ENCODE measurements around the gene RAPGEF4.

Gene RAPGEF4

DNA sequence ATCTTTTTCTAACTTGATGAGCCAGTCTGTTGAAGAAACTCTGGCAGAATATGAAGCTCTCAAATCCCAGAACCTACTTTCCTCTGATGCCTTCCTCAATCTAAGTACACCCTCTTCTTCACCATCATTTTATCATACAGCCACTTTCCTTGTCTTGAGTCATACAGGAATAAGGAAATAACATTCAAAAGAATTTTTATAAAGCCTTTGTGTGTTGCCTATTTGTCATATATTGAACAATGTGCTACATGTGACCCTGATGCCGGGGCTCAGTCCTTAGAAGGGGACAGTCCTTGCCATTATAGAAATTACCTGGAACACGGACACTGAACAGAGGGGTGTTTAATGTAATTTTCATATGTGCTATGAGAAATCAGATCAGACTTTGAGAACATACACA, 27.4 kb downstream of the RAPGEF4 start:
- H3K27ac ChIP-seq (replicated peaks; ENCODE audit: low read length), result no peak overlapping the region
- no peak overlapping the region for H3K4me2 ChIP-seq (ENCODE audit: insufficient read depth, low read length, poor library complexity, severe bottlenecking)
- no peak overlapping the region for H2BK12ac ChIP-seq (ENCODE audit: low read length)
- no peaks in the 10 kb centered on the region for H3K4me1 ChIP-seq (ENCODE audit: control insufficient read depth in 2 of 2, insufficient read depth in 1 of 2, low read depth in 1 of 2, low read length in 2 of 2)
- H4K8ac ChIP-seq (ENCODE audit: low read depth, low read length), result no peak overlapping the region
- no peaks in the 10 kb centered on the region for H3K79me1 ChIP-seq (ENCODE audit: low read depth, low read length)
- H3K4ac ChIP-seq (ENCODE audit: low read length), result no peak overlapping the region
- H4K91ac ChIP-seq (ENCODE audit: low read depth, low read length, poor library complexity), result no peak overlapping the region
- WGBS, 2 donors (ENCODE audit: extremely low coverage in 2 of 2, insufficient read length in 2 of 2, insufficient replicate concordance in 1 of 2), result no CpG with 5 or more reads among the region's 2 CpGs
- no peak overlapping the region for H2BK5ac ChIP-seq (ENCODE audit: low read length)
- no peak overlapping the region for H3K23ac ChIP-seq (ENCODE audit: low read depth, low read length, poor library complexity)
- no peak overlapping the region for H3K4me3 ChIP-seq (ENCODE audit: low read length in 2 of 2)
- no peak overlapping the region for H3K14ac ChIP-seq (ENCODE audit: low read length)
- no peaks in the 10 kb centered on the region for H3K36me3 ChIP-seq (replicated peaks in 1 of 2; ENCODE audit: control insufficient read depth in 2 of 2, insufficient read depth in 2 of 2, low read length in 2 of 2)
- H2AK5ac ChIP-seq (ENCODE audit: low read depth, low read length), result no peak overlapping the region
- no peak overlapping the region for H3K9ac ChIP-seq (ENCODE audit: low read depth, low read length, poor library complexity)
- H2BK120ac ChIP-seq (ENCODE audit: low read depth, low read length), result no peak overlapping the region
- H2BK15ac ChIP-seq (ENCODE audit: low read length), result no peak overlapping the region
- H2AFZ ChIP-seq (ENCODE audit: low read length), result no peak overlapping the region
- no peaks in the 10 kb centered on the region for H3K9me3 ChIP-seq (replicated peaks in 1 of 2; ENCODE audit: control insufficient read depth in 2 of 2, insufficient read depth in 1 of 2, low read depth in 1 of 2, low read length in 2 of 2)
- no peaks in the 10 kb centered on the region for H3K27me3 ChIP-seq (ENCODE audit: control insufficient read depth in 3 of 3, insufficient read depth in 3 of 3, low read depth in 1 of 3, low read length in 3 of 3)
- DNase-seq (ENCODE audit: low spot score), result no peak
- H3K18ac ChIP-seq (ENCODE audit: low read length), result no peak overlapping the region

DNA sequence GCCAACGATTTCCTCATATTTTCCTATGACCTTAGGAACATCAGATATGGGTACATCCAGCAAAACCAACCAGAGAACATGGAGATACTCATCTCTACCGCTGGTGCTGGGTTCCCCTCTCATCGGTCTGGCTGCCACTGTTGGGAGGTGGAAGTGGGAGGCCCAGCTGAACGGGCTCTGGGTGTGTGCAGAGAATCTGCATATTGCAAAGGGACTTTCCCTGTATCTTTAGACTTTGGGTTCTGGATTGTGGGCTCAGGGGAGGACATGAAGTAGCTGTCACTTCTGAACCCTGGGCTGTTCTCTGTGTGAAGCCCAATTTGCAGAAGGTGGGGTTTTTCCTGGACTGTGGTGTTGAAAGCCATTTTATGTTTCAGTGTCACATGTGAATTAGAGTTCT, 30.0 kb downstream of the RAPGEF4 start:
- Histone ChIP-seq H3K18ac (ENCODE audit: low read length) (no peak overlapping the region), H3K23ac (ENCODE audit: low read depth, low read length, poor library complexity) (no peak overlapping the region), H3K4me2 (ENCODE audit: insufficient read depth, low read length, poor library complexity, severe bottlenecking) (no peak overlapping the region), H3K27ac (replicated peaks; ENCODE audit: low read length) (no peak overlapping the region), H3K14ac (ENCODE audit: low read length) (no peak overlapping the region), H3K9ac (ENCODE audit: low read depth, low read length, poor library complexity) (no peak overlapping the region), H3K4me1 (ENCODE audit: control insufficient read depth in 2 of 2, insufficient read depth in 1 of 2, low read depth in 1 of 2, low read length in 2 of 2) (no peaks in the 10 kb centered on the region), H4K8ac (ENCODE audit: low read depth, low read length) (no peak overlapping the region), H3K27me3 (ENCODE audit: control insufficient read depth in 3 of 3, insufficient read depth in 3 of 3, low read depth in 1 of 3, low read length in 3 of 3) (no peaks in the 10 kb centered on the region), H2BK5ac (ENCODE audit: low read length) (no peak overlapping the region), H2BK120ac (ENCODE audit: low read depth, low read length) (no peak overlapping the region), H3K4me3 (ENCODE audit: low read length in 2 of 2) (no peak overlapping the region), H2AK5ac (ENCODE audit: low read depth, low read length) (no peak overlapping the region), H4K91ac (ENCODE audit: low read depth, low read length, poor library complexity) (no peak overlapping the region), H2BK15ac (ENCODE audit: low read length) (no peak overlapping the region), H3K79me1 (ENCODE audit: low read depth, low read length) (no peaks in the 10 kb centered on the region), H3K4ac (ENCODE audit: low read length) (no peak overlapping the region), H3K36me3 (replicated peaks in 1 of 2; ENCODE audit: control insufficient read depth in 2 of 2, insufficient read depth in 2 of 2, low read length in 2 of 2) (no peaks in the 10 kb centered on the region), H2AFZ (ENCODE audit: low read length) (no peak overlapping the region), H3K9me3 (replicated peaks in 1 of 2; ENCODE audit: control insufficient read depth in 2 of 2, insufficient read depth in 1 of 2, low read depth in 1 of 2, low read length in 2 of 2) (peaks cover 0 to 3% of the 10 kb centered on the region in 2 donors), H2BK12ac (ENCODE audit: low read length) (no peak overlapping the region)
- no peak for DNase-seq (ENCODE audit: low spot score)
- no CpG with 5 or more reads among the region's 4 CpGs for WGBS, 2 donors (ENCODE audit: extremely low coverage in 2 of 2, insufficient read length in 2 of 2, insufficient replicate concordance in 1 of 2)

DNA sequence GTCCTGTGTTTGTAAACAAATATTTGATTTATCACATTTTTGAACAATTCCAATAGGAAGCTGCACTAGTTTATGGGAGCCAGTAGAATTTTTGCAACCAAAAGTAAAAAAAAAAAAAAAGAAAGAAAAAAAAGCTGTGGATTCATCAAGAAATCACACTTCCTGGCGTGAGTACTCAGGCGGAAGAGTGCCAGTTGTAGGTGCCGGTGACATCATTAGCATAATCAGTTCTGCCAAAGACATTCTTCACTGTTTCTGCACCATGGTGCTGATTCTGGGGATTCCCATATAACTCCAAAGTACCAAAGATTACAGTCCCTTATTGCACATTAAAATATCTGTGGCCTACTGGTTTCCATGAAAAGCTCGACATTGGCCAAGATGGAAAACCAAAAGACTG, 32.8 kb downstream of the RAPGEF4 start:
- no peak overlapping the region for H3K9ac ChIP-seq (ENCODE audit: low read depth, low read length, poor library complexity)

DNA sequence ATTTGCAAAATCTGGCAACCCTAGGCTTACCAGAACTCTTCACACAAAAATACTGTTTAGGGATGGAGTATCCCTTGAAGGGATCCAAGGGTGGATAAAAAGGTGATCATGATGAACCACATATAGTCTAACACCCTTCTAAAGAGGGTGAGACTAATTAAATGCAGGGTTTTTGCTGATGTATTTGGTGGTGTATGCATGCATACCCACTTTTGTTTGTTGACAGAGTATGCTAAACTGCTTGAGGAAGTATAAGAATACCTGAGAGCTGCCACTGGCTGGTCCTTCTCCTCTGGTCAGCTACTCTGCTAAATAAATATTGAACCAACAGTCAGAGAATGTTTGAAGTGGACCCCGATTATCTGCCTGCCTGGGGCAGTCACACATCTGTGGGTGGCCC, 34.2 kb downstream of the RAPGEF4 start:
- Histone ChIP-seq H3K14ac (ENCODE audit: low read length) (no peak overlapping the region), H3K23ac (ENCODE audit: low read depth, low read length, poor library complexity) (no peak overlapping the region), H2BK15ac (ENCODE audit: low read length) (no peak overlapping the region), H4K91ac (ENCODE audit: low read depth, low read length, poor library complexity) (no peak overlapping the region), H2BK5ac (ENCODE audit: low read length) (no peak overlapping the region), H3K27ac (replicated peaks; ENCODE audit: low read length) (no peak overlapping the region), H4K8ac (ENCODE audit: low read depth, low read length) (no peak overlapping the region), H2AFZ (ENCODE audit: low read length) (no peak overlapping the region), H2BK120ac (ENCODE audit: low read depth, low read length) (no peak overlapping the region), H3K9ac (ENCODE audit: low read depth, low read length, poor library complexity) (no peak overlapping the region), H2AK5ac (ENCODE audit: low read depth, low read length) (no peak overlapping the region), H3K79me1 (ENCODE audit: low read depth, low read length) (no peaks in the 10 kb centered on the region), H3K4ac (ENCODE audit: low read length) (no peak overlapping the region), H3K18ac (ENCODE audit: low read length) (no peak overlapping the region), H3K36me3 (replicated peaks in 1 of 2; ENCODE audit: control insufficient read depth in 2 of 2, insufficient read depth in 2 of 2, low read length in 2 of 2) (no peaks in the 10 kb centered on the region), H3K4me1 (ENCODE audit: control insufficient read depth in 2 of 2, insufficient read depth in 1 of 2, low read depth in 1 of 2, low read length in 2 of 2) (no peaks in the 10 kb centered on the region), H3K4me3 (ENCODE audit: low read length in 2 of 2) (no peak overlapping the region), H3K4me2 (ENCODE audit: insufficient read depth, low read length, poor library complexity, severe bottlenecking) (no peak overlapping the region), H3K27me3 (ENCODE audit: control insufficient read depth in 3 of 3, insufficient read depth in 3 of 3, low read depth in 1 of 3, low read length in 3 of 3) (peaks cover 0 to 3% (median 0%) of the 10 kb centered on the region in 3 experiments), H3K9me3 (replicated peaks in 1 of 2; ENCODE audit: control insufficient read depth in 2 of 2, insufficient read depth in 1 of 2, low read depth in 1 of 2, low read length in 2 of 2) (peaks cover 0 to 3% of the 10 kb centered on the region in 2 donors), H2BK12ac (ENCODE audit: low read length) (no peak overlapping the region)
- WGBS, 2 donors (ENCODE audit: extremely low coverage in 2 of 2, insufficient read length in 2 of 2, insufficient replicate concordance in 1 of 2), result no CpG with 5 or more reads among the region's 1 CpG
- DNase-seq (ENCODE audit: low spot score), result no peak

More for the DNA sequence above, 32.8 kb downstream of the RAPGEF4 start:
- H2BK120ac ChIP-seq (ENCODE audit: low read depth, low read length), result no peak overlapping the region
- H3K4ac ChIP-seq (ENCODE audit: low read length), result no peak overlapping the region
- H3K27ac ChIP-seq (replicated peaks; ENCODE audit: low read length), result no peak overlapping the region
- no peaks in the 10 kb centered on the region for H3K27me3 ChIP-seq (ENCODE audit: control insufficient read depth in 3 of 3, insufficient read depth in 3 of 3, low read depth in 1 of 3, low read length in 3 of 3)
- WGBS, 2 donors (ENCODE audit: extremely low coverage in 2 of 2, insufficient read length in 2 of 2, insufficient replicate concordance in 1 of 2), result no CpG with 5 or more reads among the region's 4 CpGs
- H2AFZ ChIP-seq (ENCODE audit: low read length), result no peak overlapping the region
- DNase-seq (ENCODE audit: low spot score), result no peak
- H2AK5ac ChIP-seq (ENCODE audit: low read depth, low read length), result no peak overlapping the region
- no peak overlapping the region for H3K4me2 ChIP-seq (ENCODE audit: insufficient read depth, low read length, poor library complexity, severe bottlenecking)
- no peak overlapping the region for H4K8ac ChIP-seq (ENCODE audit: low read depth, low read length)
- no peak overlapping the region for H4K91ac ChIP-seq (ENCODE audit: low read depth, low read length, poor library complexity)
- no peaks in the 10 kb centered on the region for H3K4me1 ChIP-seq (ENCODE audit: control insufficient read depth in 2 of 2, insufficient read depth in 1 of 2, low read depth in 1 of 2, low read length in 2 of 2)
- H3K14ac ChIP-seq (ENCODE audit: low read length), result no peak overlapping the region
- no peak overlapping the region for H2BK15ac ChIP-seq (ENCODE audit: low read length)
- H3K79me1 ChIP-seq (ENCODE audit: low read depth, low read length), result no peaks in the 10 kb centered on the region
- H3K4me3 ChIP-seq (ENCODE audit: low read length in 2 of 2), result no peak overlapping the region
- H3K9me3 ChIP-seq (replicated peaks in 1 of 2; ENCODE audit: control insufficient read depth in 2 of 2, insufficient read depth in 1 of 2, low read depth in 1 of 2, low read length in 2 of 2), result peaks cover 0 to 3% of the 10 kb centered on the region in 2 donors
- H2BK12ac ChIP-seq (ENCODE audit: low read length), result no peak overlapping the region
- no peak overlapping the region for H3K23ac ChIP-seq (ENCODE audit: low read depth, low read length, poor library complexity)
- no peak overlapping the region for H3K18ac ChIP-seq (ENCODE audit: low read length)
- no peak overlapping the region for H2BK5ac ChIP-seq (ENCODE audit: low read length)
- no peaks in the 10 kb centered on the region for H3K36me3 ChIP-seq (replicated peaks in 1 of 2; ENCODE audit: control insufficient read depth in 2 of 2, insufficient read depth in 2 of 2, low read length in 2 of 2)
